ENCODE data around the gene NTF4.

DNA sequence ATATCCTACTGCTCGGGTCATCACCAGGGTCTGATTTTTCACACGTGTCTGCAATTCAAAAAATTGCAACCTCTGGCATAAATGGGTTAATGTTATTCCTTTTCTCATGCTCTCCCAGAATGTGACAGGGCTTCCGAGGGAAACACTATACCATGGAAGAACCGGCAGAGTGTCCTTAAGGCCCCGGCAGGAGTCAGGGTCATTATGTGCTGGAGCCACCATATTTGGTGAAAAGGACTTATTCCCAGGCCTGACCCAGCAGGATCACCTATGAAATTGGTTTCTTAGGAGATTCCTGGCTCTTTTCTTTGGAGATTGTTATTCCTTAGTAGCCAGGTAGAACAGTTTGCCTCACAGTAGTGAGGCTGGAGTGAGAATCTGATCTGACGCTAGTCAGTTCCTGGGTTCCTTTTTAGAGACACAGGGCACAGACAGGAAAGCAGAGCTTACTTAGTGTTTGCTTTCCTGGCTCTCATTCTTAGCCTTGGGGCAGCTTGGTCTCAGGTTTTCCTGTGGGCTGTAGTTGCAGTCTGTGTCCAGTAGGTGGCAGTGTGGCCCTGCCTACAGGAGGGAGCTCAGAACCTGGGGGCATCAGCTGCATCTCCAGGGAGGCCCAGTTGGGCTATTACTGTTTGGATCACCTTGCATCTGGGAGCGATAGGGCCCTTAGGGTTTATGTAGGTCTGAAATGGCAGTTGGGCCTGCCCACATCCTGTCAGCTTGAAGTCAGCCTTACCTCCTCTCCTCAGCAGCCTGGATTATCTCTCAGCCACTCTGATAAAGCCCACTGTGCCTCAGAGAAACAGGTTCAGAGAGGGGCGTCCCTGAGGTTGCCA, 33.1 kb upstream of the NTF4 start:
- TF ChIP-seq, protein P1, sequence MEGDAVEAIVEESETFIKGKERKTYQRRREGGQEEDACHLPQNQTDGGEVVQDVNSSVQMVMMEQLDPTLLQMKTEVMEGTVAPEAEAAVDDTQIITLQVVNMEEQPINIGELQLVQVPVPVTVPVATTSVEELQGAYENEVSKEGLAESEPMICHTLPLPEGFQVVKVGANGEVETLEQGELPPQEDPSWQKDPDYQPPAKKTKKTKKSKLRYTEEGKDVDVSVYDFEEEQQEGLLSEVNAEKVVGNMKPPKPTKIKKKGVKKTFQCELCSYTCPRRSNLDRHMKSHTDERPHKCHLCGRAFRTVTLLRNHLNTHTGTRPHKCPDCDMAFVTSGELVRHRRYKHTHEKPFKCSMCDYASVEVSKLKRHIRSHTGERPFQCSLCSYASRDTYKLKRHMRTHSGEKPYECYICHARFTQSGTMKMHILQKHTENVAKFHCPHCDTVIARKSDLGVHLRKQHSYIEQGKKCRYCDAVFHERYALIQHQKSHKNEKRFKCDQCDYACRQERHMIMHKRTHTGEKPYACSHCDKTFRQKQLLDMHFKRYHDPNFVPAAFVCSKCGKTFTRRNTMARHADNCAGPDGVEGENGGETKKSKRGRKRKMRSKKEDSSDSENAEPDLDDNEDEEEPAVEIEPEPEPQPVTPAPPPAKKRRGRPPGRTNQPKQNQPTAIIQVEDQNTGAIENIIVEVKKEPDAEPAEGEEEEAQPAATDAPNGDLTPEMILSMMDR (IDR thresholded peaks at IDR 0.05) = peak; percentile 95 to 98 (median 97)
- no peak for TF ChIP-seq POLR2A (IDR thresholded peaks at IDR 0.05)

Data from Peyer's patch (tissue), 4 donors.